ENCODE measurements around the gene SP100.
"Not testable (repeated sequence)": the region's sequence is repeated elsewhere in the genome, so short reads cannot be mapped to it uniquely, and the experiment has no call there.

Gene SP100

GRCh38 chr2:230429513-230429912 lies 13.5 kb downstream of the SP100 start:
- in situ Hi-C loops (cut with MboI; ENCODE audit: low sequenced_read_pairs, unreplicated experiment) = no loop called here
- TF ChIP-seq CTCF (IDR thresholded peaks at IDR 0.05; ENCODE audit: borderline replicate concordance, control extremely low read depth, extremely low read depth, insufficient read depth, missing control alignments) = no peak

GRCh38 chr2:230430957-230431910 lies 15.2 kb downstream of the SP100 start:
- DNase-seq (ENCODE audit: low spot score) = no peak
- no peak for TF ChIP-seq CTCF (IDR thresholded peaks at IDR 0.05; ENCODE audit: borderline replicate concordance, control extremely low read depth, extremely low read depth, insufficient read depth, missing control alignments)
- in situ Hi-C loops (cut with MboI; ENCODE audit: low sequenced_read_pairs, unreplicated experiment) = no loop called here

More at GRCh38 chr2:230429513-230429912, 13.5 kb downstream of the SP100 start:
- no peak for DNase-seq (ENCODE audit: low spot score)

GRCh38 chr2:230434677-230435324 lies 18.8 kb downstream of the SP100 start:
- no peak for DNase-seq (ENCODE audit: low spot score)
- no peak for TF ChIP-seq CTCF (IDR thresholded peaks at IDR 0.05; ENCODE audit: borderline replicate concordance, control extremely low read depth, extremely low read depth, insufficient read depth, missing control alignments)
- in situ Hi-C loops (cut with MboI; ENCODE audit: low sequenced_read_pairs, unreplicated experiment) = no loop called here

GRCh38 chr2:230435431-230435830 lies 19.4 kb downstream of the SP100 start:
- in situ Hi-C loops (cut with MboI; ENCODE audit: low sequenced_read_pairs, unreplicated experiment) = no loop called here
- DNase-seq (ENCODE audit: low spot score) = no peak
- no peak for TF ChIP-seq CTCF (IDR thresholded peaks at IDR 0.05; ENCODE audit: borderline replicate concordance, control extremely low read depth, extremely low read depth, insufficient read depth, missing control alignments)

GRCh38 chr2:230439121-230439520 lies 23.1 kb downstream of the SP100 start:
- DNase-seq (ENCODE audit: low spot score); in situ Hi-C loops (cut with MboI; ENCODE audit: low sequenced_read_pairs, unreplicated experiment): not testable (repeated sequence)

GRCh38 chr2:230439590-230439989 lies 23.6 kb downstream of the SP100 start:
- in situ Hi-C loops (cut with MboI; ENCODE audit: low sequenced_read_pairs, unreplicated experiment) = no loop called here
- no peak for TF ChIP-seq CTCF (IDR thresholded peaks at IDR 0.05; ENCODE audit: borderline replicate concordance, control extremely low read depth, extremely low read depth, insufficient read depth, missing control alignments)
- DNase-seq (ENCODE audit: low spot score) = no peak
